HG03354 (cell line): ENCODE measurements around the gene MALRD1.

Experiments used
- ATAC-seq: cut with Tn5 transposase; IDR thresholded peaks from one replicate; pipeline ENCODE4 v1.9.1; 2021; ENCODE audit warnings: mild to moderate bottlenecking; ENCODE audit not compliant: unreplicated experiment, poor library complexity, severe bottlenecking

Gene MALRD1

GRCh38 chr10:19204246-19204917 lies 155.8 kb downstream of the MALRD1 start:
- no peak for ATAC-seq

- no peak for ATAC-seq
Measured at GRCh38 chr10:19209319-19209718, 160.7 kb downstream of the MALRD1 start.

GRCh38 chr10:19212590-19212989 lies 164.0 kb downstream of the MALRD1 start:
- no peak for ATAC-seq

GRCh38 chr10:19221216-19221615 lies 172.6 kb downstream of the MALRD1 start:
- no peak for ATAC-seq

- ATAC-seq, result no peak
Measured at GRCh38 chr10:19226025-19226424, 177.4 kb downstream of the MALRD1 start.

- ATAC-seq, result no peak
Measured at GRCh38 chr10:19231034-19231433, 182.4 kb downstream of the MALRD1 start.

GRCh38 chr10:19245889-19246752 lies 197.5 kb downstream of the MALRD1 start:
- no peak for ATAC-seq

- no peak for ATAC-seq
Measured at GRCh38 chr10:19247843-19248242, 199.2 kb downstream of the MALRD1 start.

- ATAC-seq, result no peak
Measured at GRCh38 chr10:19250546-19250945, 201.9 kb downstream of the MALRD1 start.

GRCh38 chr10:19252531-19252930 lies 203.9 kb downstream of the MALRD1 start:
- no peak for ATAC-seq

- no peak for ATAC-seq
Measured at GRCh38 chr10:19256331-19256730, 207.7 kb downstream of the MALRD1 start.

- no peak for ATAC-seq
Measured at GRCh38 chr10:19263262-19263661, 214.7 kb downstream of the MALRD1 start.

GRCh38 chr10:19283285-19283684 lies 234.7 kb downstream of the MALRD1 start:
- ATAC-seq, result no peak

GRCh38 chr10:19283786-19284185 lies 235.2 kb downstream of the MALRD1 start:
- ATAC-seq, result no peak

GRCh38 chr10:19290770-19291169 lies 242.2 kb downstream of the MALRD1 start:
- no peak for ATAC-seq

GRCh38 chr10:19294233-19294632 lies 245.6 kb downstream of the MALRD1 start:
- ATAC-seq, result no peak

GRCh38 chr10:19299645-19300044 lies 251.0 kb downstream of the MALRD1 start:
- ATAC-seq, result no peak

- no peak for ATAC-seq
Measured at GRCh38 chr10:19302117-19302516, 253.5 kb downstream of the MALRD1 start.

- no peak for ATAC-seq
Measured at GRCh38 chr10:19310066-19310465, 261.5 kb downstream of the MALRD1 start.

- ATAC-seq, result no peak
Measured at GRCh38 chr10:19316204-19316870, 267.7 kb downstream of the MALRD1 start.

- no peak for ATAC-seq
Measured at GRCh38 chr10:19317952-19318351, 269.4 kb downstream of the MALRD1 start.
